ENCODE results near the gene VHLL. TPM values are rescaled to one million over a fixed set of nuclear protein-coding genes. Genes with fewer than 3 reads are reported as not detected.

The VHLL gene
- total RNA-seq, 1 experiment from 2014 or later, result not detected

DNA sequence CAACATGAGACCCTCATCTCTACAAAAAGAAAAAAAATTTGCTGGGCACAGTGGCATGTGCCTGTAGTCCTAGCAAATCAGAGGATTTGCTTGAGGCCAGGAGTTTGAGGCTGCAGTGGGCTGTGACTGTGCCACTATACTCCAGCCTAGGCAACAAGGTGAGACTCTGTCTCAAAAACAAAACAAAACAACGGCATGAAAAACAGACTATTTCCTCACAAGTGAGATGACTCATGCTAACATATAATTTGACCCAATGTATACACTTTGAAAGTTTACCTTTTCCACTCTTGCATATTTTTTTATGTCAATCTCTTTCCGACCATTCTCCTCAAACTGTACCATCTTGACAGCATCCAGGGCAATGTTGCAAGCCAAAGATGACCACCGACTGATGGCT is 21.5 kb upstream of the VHLL start:
- H3K23ac ChIP-seq (ENCODE audit: insufficient read length, low read depth, low read length), result no peak overlapping the region
- H3K14ac ChIP-seq (ENCODE audit: insufficient read depth, low read length), result no peak overlapping the region
- H3K79me1 ChIP-seq (ENCODE audit: insufficient read depth, low read depth, low read length, poor library complexity, severe bottlenecking), result no peaks in the 10 kb centered on the region
- H4K5ac ChIP-seq (ENCODE audit: insufficient read length, low read depth, low read length), result no peak overlapping the region
- TF ChIP-seq, protein P1, sequence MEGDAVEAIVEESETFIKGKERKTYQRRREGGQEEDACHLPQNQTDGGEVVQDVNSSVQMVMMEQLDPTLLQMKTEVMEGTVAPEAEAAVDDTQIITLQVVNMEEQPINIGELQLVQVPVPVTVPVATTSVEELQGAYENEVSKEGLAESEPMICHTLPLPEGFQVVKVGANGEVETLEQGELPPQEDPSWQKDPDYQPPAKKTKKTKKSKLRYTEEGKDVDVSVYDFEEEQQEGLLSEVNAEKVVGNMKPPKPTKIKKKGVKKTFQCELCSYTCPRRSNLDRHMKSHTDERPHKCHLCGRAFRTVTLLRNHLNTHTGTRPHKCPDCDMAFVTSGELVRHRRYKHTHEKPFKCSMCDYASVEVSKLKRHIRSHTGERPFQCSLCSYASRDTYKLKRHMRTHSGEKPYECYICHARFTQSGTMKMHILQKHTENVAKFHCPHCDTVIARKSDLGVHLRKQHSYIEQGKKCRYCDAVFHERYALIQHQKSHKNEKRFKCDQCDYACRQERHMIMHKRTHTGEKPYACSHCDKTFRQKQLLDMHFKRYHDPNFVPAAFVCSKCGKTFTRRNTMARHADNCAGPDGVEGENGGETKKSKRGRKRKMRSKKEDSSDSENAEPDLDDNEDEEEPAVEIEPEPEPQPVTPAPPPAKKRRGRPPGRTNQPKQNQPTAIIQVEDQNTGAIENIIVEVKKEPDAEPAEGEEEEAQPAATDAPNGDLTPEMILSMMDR (conservative IDR thresholded peaks at IDR 0.05), result no peak
- H2BK20ac ChIP-seq (ENCODE audit: low read depth, low read length, poor library complexity, severe bottlenecking), result no peak overlapping the region
- H3K27ac Mint-ChIP-seq, result no peak overlapping the region
- no peaks in the 10 kb centered on the region for H3K9me3 Mint-ChIP-seq
- H3K56ac ChIP-seq (ENCODE audit: insufficient read length, low read depth, low read length), result no peak overlapping the region
- no peak overlapping the region for H2BK12ac ChIP-seq (ENCODE audit: insufficient read length, low read depth, low read length)
- WGBS (ENCODE audit: extremely low coverage, insufficient read length, low lambda C conversion rate), result no CpG with 5 or more reads among the region's 3 CpGs
- no peak overlapping the region for H3K18ac ChIP-seq (ENCODE audit: insufficient read length, low read depth, low read length)
- no peak overlapping the region for H4K91ac ChIP-seq (ENCODE audit: insufficient read length, low read depth, low read length)
- no peak overlapping the region for H3K27ac ChIP-seq (ENCODE audit: insufficient read length, low read depth, low read length)
- no peak overlapping the region for H3K4me3 Mint-ChIP-seq
- no peak overlapping the region for H2BK15ac ChIP-seq (ENCODE audit: low read depth, low read length)
- H2AK5ac ChIP-seq (ENCODE audit: insufficient read length, low read length), result no peak overlapping the region
- no peak overlapping the region for H2BK120ac ChIP-seq (ENCODE audit: low read depth, low read length, poor library complexity, severe bottlenecking)
- no peak overlapping the region for H3K9ac ChIP-seq (ENCODE audit: extremely low read depth, insufficient read length, low read length)
- peaks cover 64 to 96% (median 89%) of the 10 kb centered on the region in 3 experiments for H3K36me3 Mint-ChIP-seq (ENCODE audit: insufficient read depth in 1 of 3, low read depth in 3 of 3)
- no peaks in the 10 kb centered on the region for H3K27me3 ChIP-seq (ENCODE audit: insufficient read depth, low read length)
- no peak overlapping the region for H2AFZ ChIP-seq (ENCODE audit: low read length)
- H3K4me1 ChIP-seq (ENCODE audit: insufficient read depth, low read length), result no peaks in the 10 kb centered on the region
- H4K8ac ChIP-seq (replicated peaks; ENCODE audit: insufficient read length, low read depth, low read length), result no peak overlapping the region
- H3K27me3 Mint-ChIP-seq (ENCODE audit: low read depth), result no peaks in the 10 kb centered on the region
- H3K4ac ChIP-seq (ENCODE audit: low read depth, low read length), result no peak overlapping the region
- H4K20me1 ChIP-seq (ENCODE audit: control insufficient read depth, insufficient read depth, insufficient read length), result no peaks in the 10 kb centered on the region
- no peaks in the 10 kb centered on the region for H3K9me3 ChIP-seq (ENCODE audit: control insufficient read depth, low read depth, low read length)
- no peak for DNase-seq
- H3T11ph ChIP-seq (ENCODE audit: low read length), result no peak overlapping the region
- no peak overlapping the region for H2BK5ac ChIP-seq (ENCODE audit: insufficient read length, low read length)
- H3K4me2 ChIP-seq (ENCODE audit: insufficient read depth, insufficient read length, low read length), result no peak overlapping the region
- H3K4me1 Mint-ChIP-seq, result no peaks in the 10 kb centered on the region
- H3K23me2 ChIP-seq (ENCODE audit: insufficient read length, low read depth, low read length, poor library complexity, severe bottlenecking), result no peaks in the 10 kb centered on the region
- no peaks in the 10 kb centered on the region for H3K79me2 ChIP-seq (ENCODE audit: insufficient read depth, low read length)
